Esophagus squamous epithelium (tissue), 5 donors: ENCODE measurements around the gene FAF2. TPM values are rescaled to one million over a fixed set of nuclear protein-coding genes. Genes with fewer than 3 reads are reported as not detected.

Source experiments
- DNase-seq: peaks from one replicate; lab custom pipeline; 2025; lab: John Stamatoyannopoulos, UW
- H3K27ac ChIP-seq, 4 donors: fragments of 200-600 bp; sonication (generic); one replicate each; pipeline ENCODE4 v1.5.1; 2016 to 2019; ENCODE audit warnings: mild to moderate bottlenecking in 1 of 4
- H3K27me3 ChIP-seq, 4 donors: fragments of 200-600 bp; sonication (generic); 1 replicate in 3 of 4; 2 replicates in 1 of 4; pipeline versions ENCODE4 v1.5.1 to v1.6.0; 2017 to 2021; ENCODE audit warnings: antibody characterized with exemption in 1 of 4
- H3K36me3 ChIP-seq, 3 donors: fragments of 200-600 bp; sonication (generic); one replicate each; pipeline ENCODE4 v1.5.1; 2016 to 2019
- H3K4me1 ChIP-seq, 3 donors: fragments of 200-600 bp; sonication (generic); one replicate each; pipeline ENCODE4 v1.5.1; 2017 to 2019
- H3K4me3 ChIP-seq, 4 donors: fragments of 200-600 bp; sonication (generic); 1 replicate in 3 of 4; 2 replicates in 1 of 4; pipeline ENCODE4 v1.5.1; 2016 to 2019; ENCODE audit warnings: mild to moderate bottlenecking in 2 of 4, moderate library complexity in 1 of 4
- H3K9me3 ChIP-seq, 3 donors: fragments of 200-600 bp; sonication (generic); one replicate each; pipeline ENCODE4 v1.5.1; 2016 to 2019
- POLR2A ChIP-seq, 4 donors: fragments of 450-650 bp; IDR thresholded peaks; one replicate each; pipeline ENCODE4 v1.6.1; 2017; ENCODE audit warnings: antibody characterized with exemption in 4 of 4, mild to moderate bottlenecking in 4 of 4, moderate library complexity in 3 of 4
- WGBS, 2 donors: methylation state at CpG; one replicate each; pipeline ENCODE4 v1.1.5; 2018; 5-methylcytosine and 5-hydroxymethylcytosine counted together
- intact Hi-C: fragments of 100-400 bp; cut with DNase I; formaldehyde crosslinking; loops from one replicate; pipeline ENCODE4 v1.15.0; 2022
- total RNA-seq, 4 donors: library from RNA; depleted of rRNA; stranded (reverse); fragments of >200 nt; gene quantifications; one replicate each; pipeline ENCODE4 v1.1.0, GENCODE V29; 2016
- TF ChIP-seq, protein P1 (sequence below), 6 experiments: fragments of 450-650 bp in 4 of 6; fragments of 200-600 bp in 2 of 6; sonication (generic) in 2 of 6; IDR thresholded peaks; one replicate each; pipeline ENCODE4 v1.5.1; 2016 to 2019; ENCODE audit warnings: antibody characterized with exemption in 6 of 6, mild to moderate bottlenecking in 4 of 6, moderate library complexity in 4 of 6
- donor health status: DM: yes; HTN: yes; CAD: no.

FAF2 gene
- total RNA-seq, 4 donors from 2014 or later, result 18.5 to 27.0 (median 24.7) TPM

DNA sequence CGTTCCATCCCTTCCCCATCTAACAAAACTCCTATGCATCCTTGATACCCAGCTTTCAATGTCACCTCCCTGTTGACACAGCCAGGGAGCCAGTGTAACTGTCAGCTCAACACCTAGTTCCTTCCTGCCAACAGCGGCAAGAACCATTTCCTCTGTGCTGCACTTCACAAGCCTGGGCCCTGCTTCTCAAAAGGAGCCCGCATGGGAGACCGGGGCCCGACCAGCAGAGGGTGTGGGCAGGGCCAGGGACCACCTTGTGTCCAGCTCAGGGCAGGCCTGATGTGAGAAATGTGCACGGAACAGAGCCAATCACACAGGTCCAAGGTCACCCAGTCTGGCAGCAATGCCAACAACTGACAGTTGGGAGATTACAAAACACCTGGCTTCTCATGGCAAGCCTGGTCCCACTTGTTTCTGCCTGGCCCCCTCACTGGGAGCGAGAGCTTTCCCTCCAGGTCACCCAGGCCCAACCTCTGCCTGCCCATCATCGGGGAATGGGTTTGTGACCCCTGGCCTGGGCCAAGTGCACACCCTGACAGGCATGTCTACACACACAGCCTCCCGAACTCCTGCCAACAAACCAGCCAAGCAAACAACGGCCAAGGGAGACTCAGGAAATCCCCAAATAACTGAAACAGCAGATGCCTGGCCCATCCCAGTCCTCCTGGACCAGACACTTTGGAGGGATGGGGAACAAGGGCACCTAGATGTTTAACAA is 85.9 kb downstream of the FAF2 start:
- no peak for TF ChIP-seq POLR2A (IDR thresholded peaks at IDR 0.05)
- TF ChIP-seq, protein P1, sequence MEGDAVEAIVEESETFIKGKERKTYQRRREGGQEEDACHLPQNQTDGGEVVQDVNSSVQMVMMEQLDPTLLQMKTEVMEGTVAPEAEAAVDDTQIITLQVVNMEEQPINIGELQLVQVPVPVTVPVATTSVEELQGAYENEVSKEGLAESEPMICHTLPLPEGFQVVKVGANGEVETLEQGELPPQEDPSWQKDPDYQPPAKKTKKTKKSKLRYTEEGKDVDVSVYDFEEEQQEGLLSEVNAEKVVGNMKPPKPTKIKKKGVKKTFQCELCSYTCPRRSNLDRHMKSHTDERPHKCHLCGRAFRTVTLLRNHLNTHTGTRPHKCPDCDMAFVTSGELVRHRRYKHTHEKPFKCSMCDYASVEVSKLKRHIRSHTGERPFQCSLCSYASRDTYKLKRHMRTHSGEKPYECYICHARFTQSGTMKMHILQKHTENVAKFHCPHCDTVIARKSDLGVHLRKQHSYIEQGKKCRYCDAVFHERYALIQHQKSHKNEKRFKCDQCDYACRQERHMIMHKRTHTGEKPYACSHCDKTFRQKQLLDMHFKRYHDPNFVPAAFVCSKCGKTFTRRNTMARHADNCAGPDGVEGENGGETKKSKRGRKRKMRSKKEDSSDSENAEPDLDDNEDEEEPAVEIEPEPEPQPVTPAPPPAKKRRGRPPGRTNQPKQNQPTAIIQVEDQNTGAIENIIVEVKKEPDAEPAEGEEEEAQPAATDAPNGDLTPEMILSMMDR (IDR thresholded peaks at IDR 0.05), result no peak
- H3K36me3 ChIP-seq, result peaks cover 16 to 34% (median 29%) of the 10 kb centered on the region in 3 donors
- peak overlapping the region; percentile 96 to 100 (median 99) for H3K27ac ChIP-seq
- 2 to 17% methylated on average over 5 of the region's 10 CpGs for WGBS, 2 donors
- no peaks in the 10 kb centered on the region for H3K27me3 ChIP-seq
- intact Hi-C loops, result loop anchor here (10.0 kb wide), 1 partner anchor 119 kb away; the partner anchor contains the start of gene CLTB
- no peaks in the 10 kb centered on the region for H3K9me3 ChIP-seq
- DNase-seq, result no peak
- peaks cover 59 to 87% (median 64%) of the 10 kb centered on the region in 3 donors for H3K4me1 ChIP-seq
- peak overlapping the region in 2 of 4 donors; percentile 81 to 88 for H3K4me3 ChIP-seq

DNA sequence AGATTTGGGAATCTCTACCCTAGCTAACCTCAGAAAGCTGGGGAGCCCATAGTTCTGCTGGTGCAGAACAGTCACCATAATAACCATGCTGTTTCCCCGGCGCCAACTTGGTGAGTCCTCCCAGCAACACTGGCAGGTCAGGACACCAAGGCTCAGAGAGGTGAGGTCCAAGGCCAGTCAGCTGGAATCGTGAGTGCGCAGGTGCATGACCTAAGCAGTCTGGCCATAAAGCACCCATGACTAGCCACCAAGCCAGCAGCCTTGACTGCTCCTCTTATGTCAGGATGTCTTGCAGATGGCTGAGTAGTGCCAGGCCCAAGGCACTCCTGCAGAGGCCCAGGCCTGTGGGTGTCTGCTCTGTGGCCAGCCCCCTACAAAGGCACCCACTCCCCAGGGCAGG is 86.5 kb downstream of the FAF2 start:
- Histone ChIP-seq H3K36me3 (peaks cover 10 to 28% (median 23%) of the 10 kb centered on the region in 3 donors), H3K27ac (peak overlapping the region; percentile 96 to 100 (median 99)), H3K9me3 (no peaks in the 10 kb centered on the region), H3K27me3 (no peaks in the 10 kb centered on the region), H3K4me1 (peaks cover 54 to 86% (median 59%) of the 10 kb centered on the region in 3 donors), H3K4me3 (peak overlapping the region in 3 of 4 donors; percentile 81 to 97 (median 88))
- no peak for DNase-seq
- TF ChIP-seq, protein P1 (IDR thresholded peaks at IDR 0.05), result no peak
- TF ChIP-seq POLR2A (IDR thresholded peaks at IDR 0.05), result no peak
- 33 to 60% methylated on average over 1 to 3 of the region's 4 CpGs for WGBS, 2 donors
- intact Hi-C loops, result loop anchor here (10.0 kb wide), 1 partner anchor 120 kb away; the partner anchor contains the start of gene CLTB

DNA sequence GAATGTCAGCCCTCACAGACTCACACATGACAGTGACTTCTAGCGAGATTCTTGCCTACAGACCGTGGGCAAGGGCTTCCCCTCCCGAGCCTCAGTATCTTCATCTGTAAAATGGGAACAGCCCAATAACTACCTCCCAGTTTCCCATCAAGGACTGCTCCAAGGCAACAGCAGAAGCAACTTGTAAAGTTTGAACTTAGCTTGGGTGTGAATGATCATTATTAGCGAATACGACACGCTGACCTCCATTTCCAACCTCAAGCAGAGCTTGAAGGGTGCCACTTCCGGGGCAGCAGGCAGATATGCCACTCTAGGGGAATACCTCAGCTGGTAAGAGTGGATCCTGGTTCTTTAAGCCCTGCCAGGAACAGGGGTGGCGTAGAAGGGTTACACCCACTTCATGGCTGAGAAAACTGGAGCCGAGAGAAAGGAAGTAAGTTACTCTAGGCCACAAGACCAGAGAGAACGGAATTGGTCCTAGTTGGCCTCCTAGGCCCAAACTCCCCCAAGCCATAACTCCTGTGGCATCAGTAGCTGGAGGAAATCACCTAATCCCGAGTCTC is 87.0 kb downstream of the FAF2 start:
- no peak for DNase-seq
- Histone ChIP-seq H3K9me3 (no peaks in the 10 kb centered on the region), H3K27me3 (no peaks in the 10 kb centered on the region), H3K27ac (peak overlapping the region; percentile 96 to 100 (median 99)), H3K4me3 (peak overlapping the region; percentile 78 to 97 (median 84)), H3K36me3 (peaks cover 8 to 23% (median 18%) of the 10 kb centered on the region in 3 donors), H3K4me1 (peaks cover 54 to 81% (median 59%) of the 10 kb centered on the region in 3 donors)
- WGBS, 2 donors, result 11 to 16% methylated on average over 7 to 8 of the region's 11 CpGs
- TF ChIP-seq, protein P1 (IDR thresholded peaks at IDR 0.05), result no peak
- peak in 3 of 4 donors; percentile 22 to 61 (median 51) for TF ChIP-seq POLR2A (IDR thresholded peaks at IDR 0.05)
- intact Hi-C loops, result loop anchor here (10.0 kb wide), 1 partner anchor 120 kb away; the partner anchor contains the start of gene CLTB

DNA sequence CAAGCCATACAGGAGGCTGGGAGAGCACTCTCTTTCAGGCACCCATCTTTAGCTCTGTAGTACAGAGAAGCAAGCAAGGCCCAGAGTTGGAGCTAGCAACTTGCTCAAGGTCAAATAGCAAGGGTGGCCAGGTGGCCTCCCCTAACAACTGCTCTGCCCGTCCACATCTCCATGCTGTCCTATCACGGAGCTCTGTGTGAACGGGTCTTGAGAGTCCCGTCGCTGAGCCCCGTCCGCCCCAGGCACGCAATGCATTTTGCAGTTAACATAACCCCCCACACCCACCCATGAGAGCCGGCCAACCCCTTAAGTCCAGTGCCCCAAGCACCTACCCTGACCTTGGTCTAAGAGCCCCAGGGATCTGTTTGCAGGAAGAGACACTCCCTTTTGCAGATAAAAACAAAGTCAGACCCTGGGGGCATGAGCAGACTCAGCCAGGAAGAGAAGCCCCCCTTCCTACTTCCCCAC is 87.5 kb downstream of the FAF2 start:
- H3K27ac ChIP-seq, result peak overlapping the region; percentile 96 to 100 (median 99)
- 3% methylated on average over 7 of the region's 9 CpGs; no CpG with 5 or more reads in 1 of the 2 donors for WGBS, 2 donors
- no peaks in the 10 kb centered on the region for H3K27me3 ChIP-seq
- H3K36me3 ChIP-seq, result peaks cover 8 to 18% (median 13%) of the 10 kb centered on the region in 3 donors
- H3K4me1 ChIP-seq, result peaks cover 54 to 81% (median 55%) of the 10 kb centered on the region in 3 donors
- DNase-seq, result no peak
- peak overlapping the region; percentile 78 to 97 (median 84) for H3K4me3 ChIP-seq
- TF ChIP-seq, protein P1 (IDR thresholded peaks at IDR 0.05), result no peak
- no peak for TF ChIP-seq POLR2A (IDR thresholded peaks at IDR 0.05)
- intact Hi-C loops, result loop anchor here (10.0 kb wide), 1 partner anchor 121 kb away; the partner anchor contains the start of gene CLTB
- no peaks in the 10 kb centered on the region for H3K9me3 ChIP-seq
